Epithelial cell of proximal tubule (primary cell): ENCODE measurements around the gene AMOTL2. TPM values are rescaled to one million over a fixed set of nuclear protein-coding genes. Genes with fewer than 3 reads are reported as not detected.

Experiments used
- DNase-seq: peaks from one replicate; pipeline ENCODE4 v3.0.0-alpha.2; 2011; ENCODE audit warnings: low read depth
- H3K4me3 ChIP-seq: 2 replicates; pipeline ENCODE4 v1.5.1; 2011; ENCODE audit warnings: low read depth, mild to moderate bottlenecking, low read length
- CTCF ChIP-seq: conservative IDR thresholded peaks from 2 replicates; pipeline ENCODE4 v1.5.1; 2012; ENCODE audit warnings: low read depth, mild to moderate bottlenecking, low read length
- total RNA-seq: library from RNA; depleted of rRNA; stranded (reverse); fragments of >200 nt; gene quantifications from 2 replicates; pipeline ENCODE4 v1.2.3, GENCODE V29; 2015

AMOTL2 gene
- total RNA-seq, 1 donor from 2014 or later, result 98.7 TPM

DNA sequence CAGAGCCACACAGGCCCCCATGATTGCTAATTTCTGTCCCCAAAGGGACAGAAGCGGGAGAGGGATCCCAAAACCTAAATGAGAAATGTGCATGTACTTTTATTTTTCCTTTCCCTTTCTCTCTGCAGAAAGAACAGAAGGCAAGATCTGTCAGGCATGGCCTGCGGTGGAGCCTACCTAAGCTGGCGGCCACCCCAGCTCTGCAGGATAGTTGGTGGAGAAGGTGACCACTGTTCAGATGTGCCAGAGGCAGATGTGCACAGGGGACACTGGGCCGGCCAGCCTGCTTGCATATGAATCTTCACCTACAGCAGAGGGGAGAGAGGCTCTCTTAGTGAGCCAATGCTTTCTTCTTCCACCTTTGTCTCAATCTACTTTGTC is 2.1 kb upstream of the AMOTL2 start:
- TF ChIP-seq CTCF, result no peak
- no peak overlapping the region for H3K4me3 ChIP-seq
- DNase-seq, result no peak

GRCh38 chr3:134375582-134376384 is 1.5 kb upstream of the AMOTL2 start:
- no peak for TF ChIP-seq CTCF
- H3K4me3 ChIP-seq, result no peak overlapping the region
- no peak for DNase-seq

- DNase-seq, result no peak
- no peak for TF ChIP-seq CTCF
- peak overlapping the region; percentile 65 for H3K4me3 ChIP-seq
These were observed 739 bp upstream of the AMOTL2 start for GRCh38 chr3:134374791-134375581.

DNA sequence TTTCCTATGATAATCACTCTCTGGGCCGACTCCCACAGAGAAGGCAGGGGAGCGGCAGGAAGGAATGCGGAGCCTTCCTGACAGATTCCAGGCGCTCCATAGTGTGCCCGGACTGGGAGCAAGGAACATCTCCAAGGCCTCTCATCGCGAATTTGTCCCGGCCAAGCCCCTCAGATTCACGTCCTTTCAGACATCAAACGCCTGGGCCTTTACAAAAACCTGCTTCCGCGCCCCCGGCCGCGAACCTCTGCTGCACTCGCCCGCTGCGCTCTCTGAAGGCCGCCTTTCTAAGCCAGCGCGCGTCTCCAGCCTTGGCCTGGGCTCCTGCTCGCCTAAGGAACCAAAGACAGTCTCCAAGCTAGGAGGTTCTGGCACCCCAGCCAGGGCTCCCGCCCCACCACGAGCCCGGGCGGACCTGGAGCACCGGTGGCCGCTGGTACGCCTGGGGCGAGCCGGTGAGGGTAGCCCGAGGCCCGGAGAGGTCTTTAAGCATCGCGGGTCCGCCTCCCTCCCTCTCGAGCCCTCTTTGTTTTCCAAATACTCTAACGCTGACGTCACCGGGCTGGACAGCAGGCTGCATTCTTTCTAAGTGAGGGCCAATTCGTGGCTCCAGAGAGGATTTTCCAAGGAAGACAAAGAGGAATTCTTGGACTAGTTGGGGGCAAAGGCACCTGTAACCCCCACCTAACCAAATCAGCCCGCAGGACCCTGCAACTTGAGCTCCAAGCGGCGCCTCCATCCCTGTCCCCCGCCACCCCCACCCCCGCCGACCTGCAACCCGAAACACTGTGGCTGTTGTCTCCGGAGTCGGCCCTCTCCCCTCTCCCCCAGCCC is 759 bp downstream of the AMOTL2 start:
- peak; percentile 56 for DNase-seq
- no peak for TF ChIP-seq CTCF
- peak overlapping the region; percentile 65 for H3K4me3 ChIP-seq

GRCh38 chr3:134372396-134373270 is 1.6 kb downstream of the AMOTL2 start:
- H3K4me3 ChIP-seq, result peak overlapping the region; percentile 65
- TF ChIP-seq CTCF, result no peak
- DNase-seq, result no peak

- H3K4me3 ChIP-seq, result peak overlapping the region; percentile 65
- TF ChIP-seq CTCF, result peak; percentile 33
- peak; percentile 53 for DNase-seq
These were observed 2.5 kb downstream of the AMOTL2 start for GRCh38 chr3:134371542-134372324.
